Stimulated activated CD8-positive, alpha-beta memory T cell treated with anti-CD3 and anti-CD28 coated beads, Interleukin-2, amount 100 ng/mL, for 48 hours (primary cell): ENCODE measurements around the gene ZNF8.
"Not testable (repeated sequence)": the region's sequence is repeated elsewhere in the genome, so short reads cannot be mapped to it uniquely, and the experiment has no call there.

Experiments used
- DNase-seq, 2 donors: peaks; one replicate each; pipeline ENCODE4 v3.0.0-alpha.2; 2020; ENCODE audit warnings: low read depth in 2 of 2

The ZNF8 gene

DNA sequence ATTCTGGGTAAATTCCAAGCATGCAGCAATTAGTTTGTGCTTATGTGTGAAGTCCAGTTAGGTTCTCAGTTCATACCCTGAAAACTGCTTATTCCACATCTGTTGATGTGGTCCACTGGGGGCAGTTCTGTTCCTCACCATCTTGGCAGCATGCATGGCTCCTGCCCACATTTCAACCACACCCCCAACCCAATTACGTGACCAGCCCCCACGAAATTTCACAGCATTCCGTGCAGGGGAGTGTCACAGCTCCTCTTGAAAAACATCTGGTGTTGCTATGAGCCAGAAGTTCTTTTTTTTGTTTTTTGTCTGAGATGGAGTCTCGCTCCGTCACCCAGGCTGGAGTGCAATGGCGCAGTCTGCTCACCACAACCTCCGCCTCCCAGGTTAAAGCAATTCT is 17.3 kb downstream of the ZNF8 start:
- DNase-seq: no peak

DNA sequence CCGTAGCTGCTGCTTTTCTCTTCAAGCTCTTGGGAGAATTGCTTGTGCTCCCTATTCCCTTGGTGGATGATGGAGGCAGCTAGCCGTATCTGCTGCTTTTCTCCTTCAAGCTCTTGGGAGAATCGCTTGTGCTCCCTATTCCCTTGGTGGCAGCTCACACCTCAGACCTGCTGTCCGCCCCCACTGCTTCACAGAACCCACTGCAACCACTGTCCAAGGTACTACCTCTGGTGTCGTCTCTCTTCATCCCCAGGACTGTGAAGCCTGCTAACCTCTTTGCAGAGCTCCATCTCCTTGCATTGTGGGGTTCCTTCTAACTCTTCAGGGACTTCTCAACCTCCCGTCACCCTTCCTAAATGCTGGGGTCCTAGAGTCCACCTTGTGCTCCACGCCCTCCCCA is 21.9 kb downstream of the ZNF8 start:
- no peak for DNase-seq

DNA sequence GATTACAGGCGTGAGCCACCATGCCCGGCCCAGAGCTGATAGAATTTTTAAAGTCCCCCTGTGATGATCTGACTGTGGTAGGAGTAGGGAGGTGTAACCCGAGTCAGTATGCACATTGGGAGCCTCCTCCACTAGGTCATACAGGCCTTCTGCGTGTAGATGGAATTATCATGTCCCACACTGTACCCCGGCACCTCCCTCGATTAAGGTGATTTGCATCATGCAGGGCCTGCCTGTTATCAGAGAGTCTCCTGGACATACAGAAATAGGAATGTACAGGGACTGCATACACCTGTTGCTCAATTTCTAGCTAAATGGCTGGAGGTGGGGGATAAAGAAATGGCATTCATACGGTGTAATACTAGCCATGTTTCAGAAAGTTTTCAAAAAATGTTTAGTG is 25.5 kb downstream of the ZNF8 start:
- no peak for DNase-seq

DNA sequence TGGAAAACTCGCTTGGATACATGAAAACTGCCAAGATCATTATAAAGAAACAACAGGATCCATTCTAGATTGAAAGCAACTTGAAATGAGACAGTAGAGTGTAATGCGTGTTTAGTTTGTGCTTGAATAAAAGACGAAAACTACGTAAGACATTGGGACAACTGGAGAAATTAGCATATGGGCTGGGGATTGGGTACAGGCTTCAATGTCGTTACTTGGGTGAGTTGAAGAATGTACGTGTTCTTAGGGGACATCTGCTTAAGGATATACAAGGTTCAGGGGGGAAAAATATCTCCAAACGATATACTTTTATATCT is 26.0 kb downstream of the ZNF8 start:
- no peak for DNase-seq

DNA sequence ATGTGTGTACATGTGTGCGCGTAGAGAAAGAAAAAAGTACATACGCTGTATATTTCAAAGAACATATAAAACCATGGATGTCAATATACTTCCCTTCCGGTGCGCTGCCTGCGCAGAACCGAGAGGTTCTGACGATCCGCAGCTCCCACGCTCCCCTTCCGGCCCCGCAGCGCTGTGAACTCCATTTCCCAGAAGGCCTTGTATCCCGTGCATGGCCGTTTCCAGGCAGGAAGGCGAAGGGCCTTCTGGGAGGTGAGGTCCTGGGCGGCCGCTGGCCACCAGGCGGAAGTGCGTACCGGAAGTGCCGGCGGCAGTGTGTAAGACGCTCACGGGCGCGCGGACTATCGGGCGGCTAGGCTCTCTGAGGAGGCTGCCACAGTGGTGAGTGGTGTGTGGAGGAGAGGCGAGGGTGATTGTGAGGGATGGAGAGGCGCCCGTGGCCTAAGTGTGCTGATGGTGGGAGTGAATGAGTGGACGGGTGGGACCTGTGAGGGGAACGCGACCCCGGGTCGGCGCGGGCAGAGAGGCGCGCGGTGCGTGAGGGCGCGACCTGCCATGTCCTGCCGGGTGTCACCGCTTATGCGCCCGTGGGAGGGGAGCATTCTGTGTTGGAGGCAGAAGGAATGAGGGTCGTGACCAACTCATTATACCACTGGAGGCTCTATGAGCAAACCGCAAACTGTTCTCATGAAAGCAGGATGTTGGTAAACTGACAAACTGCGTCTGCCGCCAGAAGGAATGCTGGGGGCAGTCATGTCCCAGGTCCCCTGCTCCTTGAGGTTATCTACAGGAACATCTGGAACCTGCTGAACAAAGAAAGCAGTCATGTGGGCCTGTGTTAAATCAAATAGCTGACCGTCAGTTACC is 26.5 kb downstream of the ZNF8 start, which contains the start of gene ERVK3-1:
TSS of gene ERVK3-1 (plus strand) at position 313 of the 867 bp plus-strand sequence. CDS start 6,792 bp downstream, outside the sequence.
- DNase-seq: peak; percentile 90 to 93

DNA sequence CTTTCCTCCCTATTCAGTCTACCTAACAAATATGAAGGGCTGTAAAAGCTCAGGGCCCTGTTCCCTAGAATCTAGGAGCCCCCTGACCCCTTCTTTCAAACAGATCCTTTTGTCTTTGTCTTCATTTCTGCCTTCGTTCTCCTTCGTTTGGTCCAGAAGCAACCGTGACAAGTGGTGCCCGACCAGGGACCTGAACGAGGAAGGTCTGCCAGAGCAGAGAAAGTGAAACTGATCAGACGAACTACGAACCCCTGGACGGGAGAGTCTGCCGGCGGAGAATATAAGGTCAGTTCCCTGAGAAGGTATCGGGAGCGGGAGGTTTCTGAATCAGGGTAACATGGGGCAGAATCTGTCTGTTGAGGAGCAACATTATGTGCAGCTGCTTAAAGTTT is 27.2 kb downstream of the ZNF8 start:
- DNase-seq: no peak

DNA sequence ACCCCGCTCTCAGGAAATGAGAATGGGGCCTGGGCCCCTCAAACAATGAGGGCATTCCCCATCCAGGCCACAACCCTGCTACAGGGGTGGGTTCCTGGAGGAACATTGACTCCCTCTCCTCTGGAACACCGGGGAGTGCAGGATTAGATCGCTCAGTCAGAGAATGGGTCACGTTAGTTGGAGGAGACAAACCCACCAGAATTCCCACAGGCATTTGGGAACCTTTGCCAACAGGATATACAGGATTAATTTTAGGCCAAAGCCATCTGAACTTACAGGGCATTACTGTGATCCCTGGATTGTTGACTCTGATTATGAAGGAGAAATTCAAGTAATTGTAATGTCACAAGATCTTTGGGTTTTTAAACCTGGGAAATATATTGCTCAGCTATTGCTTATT is 29.0 kb downstream of the ZNF8 start:
- no peak for DNase-seq

DNA sequence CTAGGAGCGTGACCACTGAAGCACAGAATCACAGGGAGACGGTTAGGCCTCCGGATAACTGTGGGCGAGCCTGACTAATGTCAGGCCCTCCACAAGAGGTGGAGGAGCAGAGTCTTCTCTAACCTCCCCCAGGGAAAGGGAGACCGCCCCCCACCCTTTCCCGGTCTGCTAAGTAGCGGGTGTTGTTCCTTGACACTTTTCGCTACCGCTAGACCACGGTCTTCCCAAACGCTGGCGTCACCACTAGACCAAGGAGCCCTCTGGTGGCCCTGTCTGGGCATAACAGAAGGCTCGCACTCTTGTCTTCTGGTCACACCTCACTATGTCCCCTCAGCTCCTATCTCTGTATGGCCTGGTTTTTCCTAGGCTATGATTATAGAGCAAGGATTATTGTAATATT is 31.9 kb downstream of the ZNF8 start:
- not testable (repeated sequence) for DNase-seq

DNA sequence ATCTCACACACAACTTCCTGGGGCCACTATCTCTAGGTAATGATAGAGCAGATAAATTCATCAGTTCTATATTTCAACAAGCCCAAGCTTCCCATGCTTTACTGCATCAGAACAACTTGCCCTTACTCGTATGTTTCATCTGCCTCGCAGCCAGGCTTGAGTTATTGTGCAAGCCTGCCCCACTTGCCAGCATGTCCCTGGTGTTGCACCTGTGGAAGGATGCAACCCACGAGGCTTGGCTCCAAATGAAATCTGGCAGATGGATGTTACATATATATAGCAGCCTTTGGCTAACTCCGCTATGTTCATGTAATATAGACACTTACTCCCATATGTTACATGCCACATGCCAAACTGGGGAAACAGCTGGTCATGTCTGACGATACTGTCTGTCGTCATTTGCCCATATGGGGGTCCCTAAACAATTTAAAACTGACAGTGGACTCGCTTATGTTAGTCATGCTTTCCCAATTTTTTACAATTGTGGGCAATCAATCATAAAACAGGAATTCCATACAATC is 32.6 kb downstream of the ZNF8 start:
- no peak for DNase-seq

DNA sequence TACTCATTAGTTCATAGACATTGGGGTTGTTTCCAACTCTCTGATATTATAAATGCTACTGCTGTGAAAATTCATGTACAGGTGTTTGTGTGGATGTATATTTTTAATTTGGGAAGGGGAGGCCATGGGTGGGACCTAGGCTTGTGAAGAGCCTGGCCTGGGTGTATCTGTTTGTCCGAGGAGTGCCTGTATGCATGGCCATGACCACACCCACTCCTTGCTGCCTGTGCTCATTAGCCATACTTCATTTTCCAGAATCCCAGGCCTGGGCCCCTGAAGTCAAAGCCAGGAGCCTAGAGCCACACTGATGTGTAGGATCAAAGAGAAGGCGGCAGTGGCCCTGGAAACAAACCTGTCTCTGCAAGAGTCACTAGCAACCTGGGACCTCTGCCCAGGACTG is 36.8 kb downstream of the ZNF8 start:
- DNase-seq: no peak

DNA sequence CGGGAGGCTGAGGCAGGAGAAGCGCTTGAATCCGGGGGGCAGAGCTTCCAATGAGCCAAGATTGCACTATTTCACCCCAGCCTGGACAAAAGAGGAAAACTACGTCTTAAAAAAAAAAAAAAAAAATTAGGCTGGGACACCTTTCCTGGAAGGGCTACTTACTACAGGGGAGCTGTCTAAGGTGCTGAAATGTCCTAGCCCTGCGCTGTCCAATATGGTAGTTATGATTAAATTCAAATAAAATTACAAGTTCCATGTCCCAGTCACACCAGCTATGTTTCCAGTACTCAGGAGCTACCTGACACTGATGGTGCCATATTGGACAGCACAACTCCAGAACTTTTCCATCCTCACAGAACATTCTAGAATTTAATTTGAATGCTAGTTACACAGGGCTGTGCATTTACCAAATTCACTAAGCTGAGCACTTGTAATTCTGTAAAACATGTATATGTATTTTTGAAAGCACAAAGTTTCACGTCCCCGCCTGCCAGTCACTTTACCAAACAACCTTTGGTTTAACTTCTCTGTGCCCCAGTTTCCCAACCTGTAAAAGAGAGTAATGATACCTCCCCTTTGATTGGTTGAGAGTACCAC is 38.8 kb downstream of the ZNF8 start:
- no peak for DNase-seq

DNA sequence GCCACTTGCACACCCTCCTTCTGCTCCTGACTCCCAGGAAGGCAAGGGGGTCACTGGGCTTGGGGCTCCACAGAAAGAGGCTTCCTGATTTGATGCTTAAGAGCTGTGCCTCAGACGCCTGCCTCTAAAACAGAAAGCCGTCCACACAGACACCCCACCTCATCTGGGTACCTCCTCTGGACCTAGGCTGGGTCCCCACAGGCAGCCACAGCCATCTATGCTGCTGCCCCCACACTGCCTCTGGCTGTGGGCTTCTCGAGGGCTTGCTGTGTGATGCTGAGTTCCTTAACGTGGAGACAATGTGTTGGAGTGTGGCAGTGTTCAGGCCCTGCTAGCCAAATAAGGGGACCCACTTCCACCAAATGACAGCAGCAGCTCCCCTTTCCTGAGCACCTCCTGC is 39.5 kb downstream of the ZNF8 start:
- DNase-seq: no peak

DNA sequence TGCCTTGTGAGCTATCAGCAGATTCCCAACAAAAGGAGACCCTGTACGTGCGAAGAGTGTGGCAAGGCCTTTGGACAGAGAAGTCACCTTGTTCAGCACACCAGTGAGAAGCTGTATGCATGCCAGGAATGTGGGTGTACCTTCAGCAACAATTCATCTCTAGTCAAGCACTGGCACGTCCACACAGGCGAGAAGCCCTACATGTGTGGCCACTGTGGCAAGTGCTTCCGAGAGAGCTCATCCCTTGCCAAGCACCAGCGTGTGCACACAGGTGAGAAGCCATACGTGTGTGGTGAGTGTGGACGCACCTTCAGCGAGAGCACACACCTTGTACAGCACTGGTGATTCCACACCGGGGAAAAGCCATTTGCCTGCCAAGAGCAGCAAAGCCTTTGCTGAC is 40.5 kb downstream of the ZNF8 start:
- DNase-seq: no peak

DNA sequence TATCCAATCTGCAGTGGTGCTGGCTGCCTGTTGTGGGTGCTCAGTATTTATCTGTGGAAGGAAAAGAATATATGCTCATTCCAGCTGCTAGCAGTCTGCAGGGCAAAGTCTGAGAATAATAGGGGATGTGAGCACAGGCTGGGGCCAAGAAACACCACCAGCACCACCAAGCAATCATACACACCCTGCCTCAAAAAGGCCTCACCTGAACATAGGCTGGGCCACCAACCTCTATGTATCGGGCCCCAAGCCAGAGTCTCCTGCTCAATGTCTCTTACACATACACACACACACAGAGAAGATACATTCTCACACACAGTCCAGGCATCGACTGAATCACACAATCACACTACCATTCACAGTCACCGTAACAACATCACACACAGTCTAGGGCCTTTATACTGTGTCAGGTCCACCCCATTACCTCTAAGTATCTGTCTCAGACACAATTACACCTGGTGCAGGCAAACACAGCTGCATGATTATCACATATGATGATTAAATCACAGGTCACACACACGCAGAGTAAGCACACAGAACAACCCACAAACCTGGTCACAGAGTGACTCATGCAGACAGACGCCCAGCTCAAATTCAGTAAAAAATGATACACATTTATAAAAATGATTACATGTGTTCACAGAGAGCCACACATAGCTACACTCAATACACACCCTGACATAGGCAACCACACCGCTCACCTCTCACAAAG is 46.7 kb downstream of the ZNF8 start:
- DNase-seq: no peak

DNA sequence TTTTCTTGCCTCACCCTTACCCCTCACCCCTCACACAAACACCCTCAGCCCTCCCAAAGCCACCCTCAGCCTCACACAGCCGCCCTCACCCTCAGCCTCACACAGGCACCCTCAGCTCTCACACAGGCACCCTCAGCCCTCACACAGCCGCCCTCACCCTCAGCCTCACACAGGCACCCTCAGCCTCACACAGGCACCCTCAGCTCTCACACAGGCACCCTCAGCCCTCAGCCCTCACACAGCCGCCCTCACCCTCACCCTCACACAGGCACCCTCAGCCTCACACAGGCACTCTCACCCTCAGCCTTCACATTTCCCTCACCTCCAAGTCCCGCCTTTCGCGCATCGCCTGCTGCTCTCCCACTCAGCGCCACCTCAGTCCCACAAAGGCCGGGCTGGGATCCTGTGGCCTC is 47.8 kb downstream of the ZNF8 start:
- no peak for DNase-seq

DNA sequence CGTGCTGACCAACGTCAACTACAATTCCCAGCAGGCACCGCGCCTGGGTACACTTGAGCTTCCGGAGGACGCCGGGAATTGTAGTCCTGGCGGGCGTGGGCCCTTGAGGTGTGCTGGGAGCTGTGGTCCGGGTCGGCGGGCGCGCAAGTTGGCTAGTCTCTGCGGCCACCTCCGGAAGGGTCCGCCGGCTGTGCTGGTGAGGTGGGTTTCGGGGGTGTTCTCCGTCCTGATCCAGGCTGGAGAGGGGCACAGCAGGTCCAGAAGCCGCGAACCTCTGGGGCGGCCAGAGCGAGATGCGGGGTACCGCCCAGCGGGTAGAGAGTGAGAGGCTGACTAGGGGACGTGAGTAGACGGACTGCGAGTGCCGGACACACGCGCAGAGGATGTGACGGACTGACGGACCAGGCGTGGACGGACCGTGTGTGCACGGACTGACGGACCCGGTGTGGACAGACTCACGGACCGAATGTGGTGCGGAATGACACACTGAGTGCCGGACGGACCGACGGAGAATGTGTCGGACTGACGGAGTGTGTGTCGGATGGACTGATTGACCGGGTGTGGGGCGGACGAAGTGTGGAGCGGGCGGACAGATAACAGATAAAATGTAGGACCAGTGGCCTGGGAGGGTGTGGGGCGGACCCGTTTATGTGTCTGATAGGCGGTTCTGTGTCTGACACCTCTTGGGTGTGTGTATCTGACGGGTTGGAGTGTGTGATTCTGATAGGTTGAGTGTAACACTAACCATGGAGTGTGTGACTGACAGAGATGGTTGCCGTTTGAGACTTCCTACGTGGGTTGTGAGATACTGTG is 48.4 kb downstream of the ZNF8 start, which contains the start of gene ZSCAN22:
TSS of gene ZSCAN22 (plus strand) at position 81 of the 813 bp plus-strand sequence. CDS start 7,809 bp downstream, outside the sequence.
- DNase-seq: peak; percentile 85 to 91

DNA sequence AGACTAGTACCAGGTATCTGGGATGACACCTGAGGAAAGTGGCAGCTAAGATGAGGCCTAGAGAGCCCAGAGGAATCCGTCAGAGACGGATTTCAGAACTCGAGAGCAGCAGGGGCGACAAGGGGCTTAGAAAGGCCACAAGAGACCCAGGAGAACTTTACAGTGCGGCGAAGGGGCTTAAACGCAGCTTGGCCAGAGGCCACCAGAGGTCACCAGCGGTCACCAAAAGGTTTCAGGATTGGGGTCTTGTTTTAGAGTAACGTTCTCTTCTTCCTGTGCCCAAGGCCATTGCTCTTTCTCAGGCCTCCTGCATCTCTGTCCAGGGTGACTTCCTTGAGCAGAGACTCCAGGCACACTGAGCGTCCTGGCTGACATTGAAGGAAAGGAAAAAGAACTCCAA is 50.2 kb downstream of the ZNF8 start:
- DNase-seq: peak in 1 of 2 donors; percentile 14

DNA sequence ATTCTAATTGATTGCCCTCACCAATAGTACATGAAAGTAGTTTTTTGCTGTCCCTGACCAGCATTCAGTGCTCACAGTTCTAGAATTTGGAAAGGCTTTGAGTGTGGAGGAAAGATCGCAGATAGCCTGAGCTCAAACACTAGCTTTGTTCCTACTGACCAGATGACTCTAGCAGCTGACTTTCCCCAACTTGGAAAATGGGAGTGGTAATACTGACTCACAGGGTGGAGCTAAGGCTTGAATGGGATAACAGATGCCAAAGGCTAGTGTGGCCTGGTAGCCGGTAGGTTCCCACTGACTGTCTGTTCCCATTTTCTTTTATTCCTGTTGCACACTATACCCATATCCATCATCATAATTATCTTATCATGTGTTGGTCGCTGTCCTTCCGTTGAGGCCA is 51.7 kb downstream of the ZNF8 start:
- DNase-seq: no peak

DNA sequence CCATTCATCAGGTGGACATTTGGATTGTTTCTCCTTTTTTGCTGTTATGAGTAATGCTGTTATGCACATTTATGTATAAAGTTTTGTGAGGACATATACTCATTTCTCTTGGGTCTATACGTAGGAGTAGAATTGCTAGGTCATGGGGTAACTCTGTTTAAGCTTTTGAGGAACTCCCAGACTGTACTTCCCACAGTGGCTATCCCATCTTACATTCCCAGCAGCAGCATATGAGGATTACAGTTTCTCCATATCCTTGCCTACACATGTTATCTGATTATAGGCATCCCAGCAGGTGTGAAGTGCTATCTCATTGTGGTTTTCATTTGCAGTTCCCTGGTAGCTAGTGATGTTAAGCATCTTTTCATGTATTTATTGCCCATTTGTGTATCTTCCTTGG is 53.9 kb downstream of the ZNF8 start:
- DNase-seq: no peak

DNA sequence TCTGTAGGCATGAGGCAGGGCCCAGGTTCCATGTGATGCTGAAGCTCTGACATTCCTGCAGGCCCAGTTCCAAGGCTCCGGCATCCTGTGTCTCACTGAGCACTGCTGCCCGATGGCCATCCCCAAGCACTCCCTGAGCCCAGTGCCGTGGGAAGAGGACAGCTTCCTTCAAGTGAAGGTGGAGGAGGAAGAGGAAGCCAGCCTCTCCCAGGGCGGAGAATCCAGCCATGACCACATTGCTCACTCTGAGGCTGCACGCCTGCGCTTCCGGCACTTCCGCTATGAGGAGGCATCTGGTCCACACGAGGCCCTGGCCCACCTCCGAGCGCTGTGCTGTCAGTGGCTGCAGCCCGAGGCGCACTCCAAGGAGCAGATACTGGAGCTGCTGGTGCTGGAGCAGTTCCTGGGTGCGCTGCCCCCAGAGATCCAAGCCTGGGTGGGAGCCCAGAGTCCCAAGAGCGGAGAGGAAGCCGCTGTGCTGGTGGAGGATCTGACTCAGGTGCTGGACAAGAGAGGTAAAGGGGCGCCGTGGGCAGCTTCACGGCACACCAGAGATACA is 56.0 kb downstream of the ZNF8 start:
- no peak for DNase-seq

DNA sequence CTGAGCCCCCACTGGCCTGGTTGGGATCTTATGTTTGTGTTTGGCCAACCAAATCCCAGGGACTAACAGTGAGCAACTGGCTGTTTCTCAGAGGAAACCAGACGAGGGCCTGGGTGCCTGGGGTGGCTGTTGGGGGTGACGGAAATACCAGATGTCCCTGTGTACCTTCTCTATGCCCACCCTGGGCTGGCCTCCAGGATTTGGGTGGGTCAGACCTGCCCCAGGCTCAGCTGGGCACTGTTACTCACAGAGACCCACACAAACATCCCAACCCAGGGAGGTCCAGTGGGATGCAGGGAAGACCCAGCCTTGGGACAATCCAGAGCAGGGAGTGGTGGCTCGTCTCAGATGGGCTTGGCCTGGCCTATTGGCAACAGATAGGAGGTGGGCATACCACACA is 56.9 kb downstream of the ZNF8 start:
- DNase-seq: no peak
